Endothelial cell of umbilical vein (primary cell): ENCODE results near the gene FAM81A. TPM values are rescaled to one million over a fixed set of nuclear protein-coding genes. Genes with fewer than 3 reads are reported as not detected.

ENCODE experiments used
- BruUV-seq: library from RNA; stranded (reverse); fragments of 400-500 nt; replicated peaks from 2 replicates; lab custom pipeline; 2021; lab: Mats Ljungman, UMichigan
- CTCF ChIA-PET: fragments of 300-600, 350-600 bp; sonication (Branson Sonifier 250); formaldehyde crosslinking; loops from one replicate; lab custom pipeline; 2021; ENCODE audit warnings: antibody characterized with exemption, inconsistent platforms; lab: Charles Lee
- POLR2A ChIA-PET: fragments of 300-600, 350-600 bp; sonication (Branson Sonifier 250); formaldehyde crosslinking; loops from one replicate; lab custom pipeline; 2021; ENCODE audit warnings: antibody characterized with exemption, inconsistent platforms; lab: Charles Lee
- DNase-seq: peaks from one replicate; pipeline ENCODE4 v3.0.0-alpha.2; 2011; ENCODE audit warnings: low read depth, low spot score
- FAIRE-seq: peaks from 2 replicates; lab custom pipeline; 2011; peaks lifted over from hg19 to GRCh38; lab: Jason Lieb, UNC
- H2AFZ ChIP-seq: 2 replicates; pipeline ENCODE4 v1.6.0; 2012; ENCODE audit warnings: low read depth, low read length, control low read depth, inconsistent platforms
- H3K27ac ChIP-seq: 2 replicates; pipeline ENCODE4 v1.5.1; 2011; ENCODE audit warnings: low read depth, mild to moderate bottlenecking, control low read depth, low read length, moderate library complexity; ENCODE audit not compliant: insufficient read depth
- H3K27me3 ChIP-seq, 2 experiments: 2 replicates each; pipeline versions ENCODE4 v1.6.0 to v1.6.1; 2011; ENCODE audit warnings: low read length in 2 of 2, mixed read lengths in 1 of 2; ENCODE audit not compliant: control insufficient read depth in 2 of 2, insufficient read depth in 2 of 2
- H3K36me3 ChIP-seq, 2 experiments: 2 replicates in 1 of 2; 3 replicates in 1 of 2; pipeline ENCODE4 v1.5.1; 2011; ENCODE audit warnings: low read length in 2 of 2, mild to moderate bottlenecking in 1 of 2, moderate library complexity in 1 of 2; ENCODE audit not compliant: control insufficient read depth in 2 of 2, insufficient read depth in 2 of 2; ENCODE audit errors: extremely low read depth in 1 of 2
- H3K4me1 ChIP-seq: 3 replicates; pipeline ENCODE4 v1.5.1; 2011; ENCODE audit warnings: mild to moderate bottlenecking, low read length; ENCODE audit not compliant: control insufficient read depth, insufficient read depth; ENCODE audit errors: extremely low read depth
- H3K4me2 ChIP-seq: 2 replicates; pipeline ENCODE4 v1.6.1; 2011; ENCODE audit warnings: low read length, control low read depth, mixed read lengths; ENCODE audit not compliant: insufficient read depth
- H3K4me3 ChIP-seq, 3 experiments: fragments of 200-600 bp in 1 of 3; sonication (generic), shearing (Covaris generic) in 1 of 3; replicated peaks in 1 of 3; 2 replicates each; pipeline ENCODE4 v1.5.1; 2011 to 2016; ENCODE audit warnings: control low read depth in 3 of 3, low read length in 3 of 3, mild to moderate bottlenecking in 2 of 3, inconsistent platforms in 1 of 3, low read depth in 1 of 3, moderate library complexity in 1 of 3; ENCODE audit not compliant: insufficient read depth in 1 of 3
- H3K79me2 ChIP-seq: 2 replicates; pipeline ENCODE4 v1.6.0; 2012; ENCODE audit warnings: low read length, inconsistent platforms; ENCODE audit not compliant: control insufficient read depth, insufficient read depth
- H3K9ac ChIP-seq: replicated peaks from 2 replicates; pipeline ENCODE3; 2011; ENCODE audit warnings: low read length, control low read depth; ENCODE audit not compliant: insufficient read depth; ENCODE audit errors: extremely low read depth
- H3K9me1 ChIP-seq: replicated peaks from 3 replicates; pipeline ENCODE4 v1.6.0; 2011; ENCODE audit warnings: mild to moderate bottlenecking, low read length; ENCODE audit not compliant: control insufficient read depth, insufficient read depth; ENCODE audit errors: extremely low read depth
- H3K9me3 ChIP-seq: replicated peaks from 2 replicates; pipeline ENCODE4 v1.5.1; 2012; ENCODE audit warnings: low read length, inconsistent platforms; ENCODE audit not compliant: control insufficient read depth, insufficient read depth
- H4K20me1 ChIP-seq: replicated peaks from 2 replicates; pipeline ENCODE3; 2011; ENCODE audit warnings: mild to moderate bottlenecking, low read length; ENCODE audit not compliant: control insufficient read depth, insufficient read depth; ENCODE audit errors: extremely low read depth
- CTCF ChIP-seq, 2 donors: IDR thresholded peaks; 1 replicate in 1 of 2; 2 replicates in 1 of 2; pipeline ENCODE4 v1.5.1; 2011; ENCODE audit warnings: low read length in 2 of 2, mild to moderate bottlenecking in 2 of 2, moderate library complexity in 2 of 2, control low read depth in 1 of 2, inconsistent platforms in 1 of 2, low read depth in 1 of 2; ENCODE audit not compliant: insufficient read depth in 1 of 2; ENCODE audit errors: extremely low read depth in 1 of 2
- EZH2 ChIP-seq: IDR thresholded peaks from 2 replicates; pipeline ENCODE4 v1.6.1; 2012; ENCODE audit warnings: borderline replicate concordance, low read depth, mild to moderate bottlenecking, moderate library complexity, low read length, inconsistent platforms; ENCODE audit not compliant: severe bottlenecking
- FOS ChIP-seq: IDR thresholded peaks from 2 replicates; pipeline ENCODE4 v1.6.1; 2011; ENCODE audit warnings: mild to moderate bottlenecking, low read length, moderate library complexity, borderline replicate concordance; ENCODE audit not compliant: insufficient read depth
- GATA2 ChIP-seq: IDR thresholded peaks from 2 replicates; pipeline ENCODE4 v1.7.0; 2011; ENCODE audit warnings: low read depth, mild to moderate bottlenecking, moderate library complexity, mixed read lengths, low read length; ENCODE audit not compliant: insufficient read length, insufficient read depth
- JUN ChIP-seq: IDR thresholded peaks from 2 replicates; pipeline ENCODE4 v1.6.1; 2011; ENCODE audit warnings: borderline replicate concordance, low read depth; ENCODE audit not compliant: insufficient read length, insufficient read depth
- MAX ChIP-seq: IDR thresholded peaks from 2 replicates; pipeline ENCODE4 v1.6.1; 2011; ENCODE audit not compliant: insufficient read depth, insufficient read length
- MYC ChIP-seq: IDR thresholded peaks from one replicate; pipeline ENCODE4 v1.6.1; 2011; ENCODE audit warnings: mild to moderate bottlenecking, low read depth, low read length
- POLR2A ChIP-seq: IDR thresholded peaks from 2 replicates; pipeline ENCODE4 v1.6.1; 2012; ENCODE audit warnings: low read depth, mild to moderate bottlenecking, control low read depth, low read length
- POLR2AphosphoS5 ChIP-seq: IDR thresholded peaks from 2 replicates; pipeline ENCODE4 v1.6.1; 2012; ENCODE audit warnings: low read depth, mild to moderate bottlenecking, control low read depth, low read length, moderate library complexity; ENCODE audit not compliant: insufficient read depth
- dilution Hi-C: fragments of 300-500 bp; cut with MboI; formaldehyde crosslinking; loops from one replicate; pipeline ENCODE4 v1.15.0; 2019; ENCODE audit warnings: low sequenced_read_pairs; ENCODE audit not compliant: extremely low pct_ligation_motif_present
- intact Hi-C: fragments of 100-400 bp; cut with micrococcal nuclease; formaldehyde crosslinking; loops from one replicate; pipeline ENCODE4 v1.10.0; 2022
- polyA plus RNA-seq, 4 experiments: library from polyadenylated mRNA; depleted of rRNA in 3 of 4; stranded (reverse) in 3 of 4; unstranded in 1 of 4; fragments of >200 nt; gene quantifications; 2 replicates each; pipeline versions ENCODE4 v1.2.1 to v1.2.3, GENCODE V29; 2011 to 2012; ENCODE audit warnings: missing spikeins in 1 of 4
- total RNA-seq: library from RNA; stranded (reverse); gene quantifications from 2 replicates; pipeline ENCODE4 v1.2.3, GENCODE V29; 2021

The FAM81A gene
- total and polyA plus RNA-seq, 2 donors (not counting 3 experiments of a cell fraction or from before 2014, with no cell fraction given), result 0.28 to 1.2 TPM

GRCh38 chr15:59539799-59540198, 101.8 kb downstream of the FAM81A start:
- no peak for DNase-seq
- Histone ChIP-seq H3K36me3 (no peaks in the 10 kb centered on the region), H3K9ac (no peak overlapping the region), H3K9me1 (no peaks in the 10 kb centered on the region), H3K4me2 (no peak overlapping the region), H3K27ac (no peak overlapping the region), H3K4me1 (no peaks in the 10 kb centered on the region), H3K79me2 (no peaks in the 10 kb centered on the region), H3K27me3 (peaks cover 0 to 4% of the 10 kb centered on the region in 2 experiments), H4K20me1 (no peaks in the 10 kb centered on the region), H3K9me3 (no peaks in the 10 kb centered on the region), H2AFZ (no peak overlapping the region), H3K4me3 (no peak overlapping the region)
- BruUV-seq, result no TSS peak
- no peak for FAIRE-seq
- no peak for TF ChIP-seq JUN
- TF ChIP-seq MYC, result no peak
- no peak for TF ChIP-seq FOS
- TF ChIP-seq POLR2AphosphoS5, result no peak
- no peak for TF ChIP-seq POLR2A
- no peak for TF ChIP-seq GATA2
- no peak for TF ChIP-seq MAX
- TF ChIP-seq EZH2, result no peak
- no peak for TF ChIP-seq CTCF (IDR thresholded peaks at IDR 0.05; ENCODE audit: extremely low read depth in 1 of 2, insufficient read depth in 1 of 2, low read depth in 1 of 2, low read length in 2 of 2)
- CTCF ChIA-PET, result no interaction called here
- intact Hi-C loops (no loop called here), dilution Hi-C loops (no loop called here)
- POLR2A ChIA-PET, result no interaction called here
